ENCODE results near the gene HMCN1.
A peak's percentile ranks its signal among the peaks of the same experiment; 100 is the strongest.

Gene HMCN1

DNA sequence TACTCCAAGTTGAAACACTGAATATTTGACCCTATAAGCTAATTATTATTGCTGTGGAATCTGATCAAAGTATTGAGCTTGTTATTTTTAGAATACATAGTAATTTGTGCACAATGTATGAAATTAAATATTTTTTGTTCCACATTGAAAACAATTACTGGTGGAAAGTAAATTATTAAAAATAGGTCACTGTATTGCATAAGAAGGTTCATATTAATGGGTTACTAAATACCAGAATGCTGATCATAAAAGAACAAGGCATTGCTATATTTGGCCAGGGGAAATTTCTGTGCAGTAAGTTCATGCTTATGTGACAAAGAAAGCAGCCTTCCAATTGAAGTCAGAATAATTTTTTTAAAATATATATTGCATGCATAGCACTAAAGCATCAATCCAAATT, 481.4 kb downstream of the HMCN1 start:
- Histone ChIP-seq H3K4me1 (ENCODE audit: control insufficient read depth, low read length) (peaks cover 16% of the 10 kb centered on the region), H3F3A (ENCODE audit: control insufficient read depth, insufficient read depth) (no peaks in the 10 kb centered on the region), H3K4me2 (ENCODE audit: low read length) (no peak overlapping the region), H3K9me3 (ENCODE audit: control insufficient read depth, insufficient read depth, low read length) (no peaks in the 10 kb centered on the region), H3K27ac (ENCODE audit: low read depth, low read length) (no peak overlapping the region), H3K9me2 (replicated peaks; ENCODE audit: control insufficient read depth, low read length) (no peaks in the 10 kb centered on the region), H3K36me3 (ENCODE audit: control insufficient read depth, low read length) (no peaks in the 10 kb centered on the region), H3K27me3 (ENCODE audit: control insufficient read depth, low read length) (0 out of 2 replicates have a peak, but pooled peaks cover 4% of the 10 kb centered on the region), H4K20me1 (ENCODE audit: control insufficient read depth, insufficient read depth, low read depth, low read length) (no peaks in the 10 kb centered on the region), H3K4me3 (ENCODE audit: low read length) (no peak overlapping the region), H3K79me2 (ENCODE audit: control insufficient read depth, low read length) (no peaks in the 10 kb centered on the region)
- TF ChIP-seq, protein P1, sequence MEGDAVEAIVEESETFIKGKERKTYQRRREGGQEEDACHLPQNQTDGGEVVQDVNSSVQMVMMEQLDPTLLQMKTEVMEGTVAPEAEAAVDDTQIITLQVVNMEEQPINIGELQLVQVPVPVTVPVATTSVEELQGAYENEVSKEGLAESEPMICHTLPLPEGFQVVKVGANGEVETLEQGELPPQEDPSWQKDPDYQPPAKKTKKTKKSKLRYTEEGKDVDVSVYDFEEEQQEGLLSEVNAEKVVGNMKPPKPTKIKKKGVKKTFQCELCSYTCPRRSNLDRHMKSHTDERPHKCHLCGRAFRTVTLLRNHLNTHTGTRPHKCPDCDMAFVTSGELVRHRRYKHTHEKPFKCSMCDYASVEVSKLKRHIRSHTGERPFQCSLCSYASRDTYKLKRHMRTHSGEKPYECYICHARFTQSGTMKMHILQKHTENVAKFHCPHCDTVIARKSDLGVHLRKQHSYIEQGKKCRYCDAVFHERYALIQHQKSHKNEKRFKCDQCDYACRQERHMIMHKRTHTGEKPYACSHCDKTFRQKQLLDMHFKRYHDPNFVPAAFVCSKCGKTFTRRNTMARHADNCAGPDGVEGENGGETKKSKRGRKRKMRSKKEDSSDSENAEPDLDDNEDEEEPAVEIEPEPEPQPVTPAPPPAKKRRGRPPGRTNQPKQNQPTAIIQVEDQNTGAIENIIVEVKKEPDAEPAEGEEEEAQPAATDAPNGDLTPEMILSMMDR (IDR thresholded peaks at IDR 0.05; ENCODE audit: low read depth, low read length, poor library complexity, severe bottlenecking): no peak
- TF ChIP-seq EZH2phosphoT487 (IDR thresholded peaks at IDR 0.05; ENCODE audit: borderline replicate concordance, low read length): no peak

- Histone ChIP-seq H4K20me1 (ENCODE audit: control insufficient read depth, insufficient read depth, low read depth, low read length) (no peaks in the 10 kb centered on the region), H3K27ac (ENCODE audit: low read depth, low read length) (peak overlapping the region; percentile 39), H3K4me3 (ENCODE audit: low read length) (no peak overlapping the region), H3K79me2 (ENCODE audit: control insufficient read depth, low read length) (no peaks in the 10 kb centered on the region), H3K9me3 (ENCODE audit: control insufficient read depth, insufficient read depth, low read length) (no peaks in the 10 kb centered on the region), H3K4me2 (ENCODE audit: low read length) (peak overlapping the region; percentile 27), H3K36me3 (ENCODE audit: control insufficient read depth, low read length) (no peaks in the 10 kb centered on the region), H3K9me2 (replicated peaks; ENCODE audit: control insufficient read depth, low read length) (no peaks in the 10 kb centered on the region), H3F3A (ENCODE audit: control insufficient read depth, insufficient read depth) (no peaks in the 10 kb centered on the region), H3K4me1 (ENCODE audit: control insufficient read depth, low read length) (peaks cover 16% of the 10 kb centered on the region), H3K27me3 (ENCODE audit: control insufficient read depth, low read length) (0 out of 2 replicates have a peak, but pooled peaks cover 4% of the 10 kb centered on the region)
- no peak for TF ChIP-seq EZH2phosphoT487 (IDR thresholded peaks at IDR 0.05; ENCODE audit: borderline replicate concordance, low read length)
- TF ChIP-seq, protein P1 (IDR thresholded peaks at IDR 0.05; ENCODE audit: low read depth, low read length, poor library complexity, severe bottlenecking): no peak
Observed at GRCh38 chr1:186218654-186219352, 484.6 kb downstream of the HMCN1 start.

- Histone ChIP-seq H3K9me2 (replicated peaks; ENCODE audit: control insufficient read depth, low read length) (no peaks in the 10 kb centered on the region), H3K4me2 (ENCODE audit: low read length) (no peak overlapping the region), H3K9me3 (ENCODE audit: control insufficient read depth, insufficient read depth, low read length) (no peaks in the 10 kb centered on the region), H3K79me2 (ENCODE audit: control insufficient read depth, low read length) (no peaks in the 10 kb centered on the region), H3F3A (ENCODE audit: control insufficient read depth, insufficient read depth) (no peaks in the 10 kb centered on the region), H3K4me1 (ENCODE audit: control insufficient read depth, low read length) (peaks cover 16% of the 10 kb centered on the region), H3K27ac (ENCODE audit: low read depth, low read length) (no peak overlapping the region), H3K4me3 (ENCODE audit: low read length) (no peak overlapping the region), H3K36me3 (ENCODE audit: control insufficient read depth, low read length) (no peaks in the 10 kb centered on the region), H3K27me3 (ENCODE audit: control insufficient read depth, low read length) (no peaks in the 10 kb centered on the region), H4K20me1 (ENCODE audit: control insufficient read depth, insufficient read depth, low read depth, low read length) (no peaks in the 10 kb centered on the region)
- TF ChIP-seq, protein P1 (IDR thresholded peaks at IDR 0.05; ENCODE audit: low read depth, low read length, poor library complexity, severe bottlenecking): no peak
- no peak for TF ChIP-seq EZH2phosphoT487 (IDR thresholded peaks at IDR 0.05; ENCODE audit: borderline replicate concordance, low read length)
Observed at GRCh38 chr1:186220067-186220466, 485.9 kb downstream of the HMCN1 start.

Data from DOHH2 (cell line).